8988T (cell line): ENCODE results near the gene PMEPA1.

ENCODE experiments used
- DNase-seq: peaks from one replicate; pipeline ENCODE4 v3.0.0; 2011

The PMEPA1 gene

GRCh38 chr20:57619051-57619831, 90.6 kb downstream of the PMEPA1 start:
- DNase-seq: no peak

- DNase-seq: no peak
Measured at GRCh38 chr20:57618764-57619050, 91.1 kb downstream of the PMEPA1 start.

GRCh38 chr20:57618091-57618763, 91.6 kb downstream of the PMEPA1 start:
- DNase-seq: peak; percentile 83

- DNase-seq: no peak
Measured at GRCh38 chr20:57617079-57617795, 92.6 kb downstream of the PMEPA1 start.

GRCh38 chr20:57616143-57616951, 93.5 kb downstream of the PMEPA1 start:
- no peak for DNase-seq

GRCh38 chr20:57615445-57615811, 94.4 kb downstream of the PMEPA1 start:
- DNase-seq: no peak

- DNase-seq: no peak
Measured at GRCh38 chr20:57614490-57615444, 95.0 kb downstream of the PMEPA1 start.

- DNase-seq: no peak
Measured at GRCh38 chr20:57613481-57613921, 96.3 kb downstream of the PMEPA1 start.

- DNase-seq: no peak
Measured at GRCh38 chr20:57612916-57613315, 96.9 kb downstream of the PMEPA1 start.

- DNase-seq: no peak
Measured at GRCh38 chr20:57612436-57612835, 97.4 kb downstream of the PMEPA1 start.

GRCh38 chr20:57611586-57612311, 98.1 kb downstream of the PMEPA1 start:
- no peak for DNase-seq

- no peak for DNase-seq
Measured at GRCh38 chr20:57610261-57610952, 99.4 kb downstream of the PMEPA1 start.

- DNase-seq: no peak
Measured at GRCh38 chr20:57609842-57610167, 100.0 kb downstream of the PMEPA1 start.

- no peak for DNase-seq
Measured at GRCh38 chr20:57609086-57609841, 100.6 kb downstream of the PMEPA1 start.

- no peak for DNase-seq
Measured at GRCh38 chr20:57608516-57608915, 101.3 kb downstream of the PMEPA1 start.

- no peak for DNase-seq
Measured at GRCh38 chr20:57605878-57606277, 103.9 kb downstream of the PMEPA1 start.

GRCh38 chr20:57605045-57605444, 104.8 kb downstream of the PMEPA1 start:
- no peak for DNase-seq

- DNase-seq: no peak
Measured at GRCh38 chr20:57603120-57603519, 106.7 kb downstream of the PMEPA1 start.

GRCh38 chr20:57601737-57602136, 108.1 kb downstream of the PMEPA1 start:
- DNase-seq: no peak

GRCh38 chr20:57601211-57601570, 108.6 kb downstream of the PMEPA1 start:
- no peak for DNase-seq
